ENCODE data around the gene ABCA13.

Gene ABCA13

GRCh38 chr7:48617508-48617907 is 446.2 kb downstream of the ABCA13 start:
- H3K4me3 ChIP-seq (ENCODE audit: low read length) = no peak overlapping the region
- no peak for TF ChIP-seq CTCF (IDR thresholded peaks at IDR 0.05; ENCODE audit: insufficient read depth, low read depth, low read length, missing control alignments)
- no peak for DNase-seq (ENCODE audit: low read depth)

GRCh38 chr7:48617993-48618392 is 446.7 kb downstream of the ABCA13 start:
- TF ChIP-seq CTCF (IDR thresholded peaks at IDR 0.05; ENCODE audit: insufficient read depth, low read depth, low read length, missing control alignments) = no peak
- DNase-seq (ENCODE audit: low read depth) = peak; percentile 4
- H3K4me3 ChIP-seq (ENCODE audit: low read length) = no peak overlapping the region

GRCh38 chr7:48621076-48621475 is 449.8 kb downstream of the ABCA13 start:
- no peak for TF ChIP-seq CTCF (IDR thresholded peaks at IDR 0.05; ENCODE audit: insufficient read depth, low read depth, low read length, missing control alignments)
- DNase-seq (ENCODE audit: low read depth) = no peak

GRCh38 chr7:48627164-48627563 is 455.9 kb downstream of the ABCA13 start:
- DNase-seq (ENCODE audit: low read depth) = no peak
- no peak for TF ChIP-seq CTCF (IDR thresholded peaks at IDR 0.05; ENCODE audit: insufficient read depth, low read depth, low read length, missing control alignments)
- no peak overlapping the region for H3K4me3 ChIP-seq (ENCODE audit: low read length)

More at GRCh38 chr7:48621076-48621475, 449.8 kb downstream of the ABCA13 start:
- no peak overlapping the region for H3K4me3 ChIP-seq (ENCODE audit: low read length)

- no peak overlapping the region for H3K4me3 ChIP-seq (ENCODE audit: low read length)
Measured at GRCh38 chr7:48628793-48629349, 457.6 kb downstream of the ABCA13 start.

GRCh38 chr7:48634116-48634632 is 462.9 kb downstream of the ABCA13 start:
- H3K4me3 ChIP-seq (ENCODE audit: low read length) = no peak overlapping the region
- TF ChIP-seq CTCF (IDR thresholded peaks at IDR 0.05; ENCODE audit: insufficient read depth, low read depth, low read length, missing control alignments) = no peak
- DNase-seq (ENCODE audit: low read depth) = no peak

More at GRCh38 chr7:48628793-48629349, 457.6 kb downstream of the ABCA13 start:
- DNase-seq (ENCODE audit: low read depth) = no peak
- TF ChIP-seq CTCF (IDR thresholded peaks at IDR 0.05; ENCODE audit: insufficient read depth, low read depth, low read length, missing control alignments) = no peak

GRCh38 chr7:48635796-48636195 is 464.5 kb downstream of the ABCA13 start:
- no peak for TF ChIP-seq CTCF (IDR thresholded peaks at IDR 0.05; ENCODE audit: insufficient read depth, low read depth, low read length, missing control alignments)
- H3K4me3 ChIP-seq (ENCODE audit: low read length) = no peak overlapping the region
- no peak for DNase-seq (ENCODE audit: low read depth)

Measured in epithelial cell of esophagus (primary cell).